Breast epithelium (tissue), 4 donors: Measurements from ENCODE around the gene IMMP2L. TPM values are rescaled to one million over a fixed set of nuclear protein-coding genes. Genes with fewer than 3 reads are reported as not detected.

Experiments used
- DNase-seq, 2 donors: peaks; one replicate each; pipeline ENCODE4 v3.0.0-alpha.2; 2019; ENCODE audit warnings: low spot score in 2 of 2
- H3K27ac ChIP-seq, 2 donors: fragments of 200-600 bp; sonication (generic) in 1 of 2; one replicate each; pipeline ENCODE4 v1.5.1; 2016 to 2019; ENCODE audit warnings: mild to moderate bottlenecking in 1 of 2
- H3K27me3 ChIP-seq, 2 donors: fragments of 200-600 bp; sonication (generic) in 1 of 2; one replicate each; pipeline versions ENCODE4 v1.5.1 to v1.6.0; 2017 to 2019; ENCODE audit warnings: control low read depth in 1 of 2, mild to moderate bottlenecking in 1 of 2
- H3K36me3 ChIP-seq: fragments of 200-600 bp; one replicate; pipeline ENCODE4 v1.5.1; 2019
- H3K4me1 ChIP-seq, 2 donors: fragments of 200-600 bp; sonication (generic); one replicate each; pipeline ENCODE4 v1.5.1; 2016 to 2019; ENCODE audit warnings: control low read depth in 1 of 2
- H3K4me3 ChIP-seq, 3 donors: fragments of 200-600 bp; sonication (generic); 1 replicate in 2 of 3; 2 replicates in 1 of 3; pipeline ENCODE4 v1.5.1; 2016 to 2019; ENCODE audit warnings: mild to moderate bottlenecking in 3 of 3, moderate library complexity in 2 of 3
- H3K9me3 ChIP-seq, 2 donors: fragments of 200-600 bp; sonication (generic) in 1 of 2; one replicate each; pipeline ENCODE4 v1.5.1; 2016 to 2019; ENCODE audit warnings: control low read depth in 1 of 2
- POLR2A ChIP-seq: fragments of 450-650 bp; IDR thresholded peaks from one replicate; pipeline ENCODE4 v1.6.1; 2016; ENCODE audit warnings: antibody characterized with exemption, mild to moderate bottlenecking, moderate library complexity
- POLR2AphosphoS5 ChIP-seq, 3 donors: sonication (generic); formaldehyde crosslinking; IDR thresholded peaks; one replicate each; pipeline ENCODE4 v1.6.1; 2017; ENCODE audit warnings: antibody characterized with exemption in 3 of 3
- intact Hi-C: fragments of 100-400 bp; cut with DNase I; formaldehyde crosslinking; loops from one replicate; pipeline ENCODE4 v1.15.1; 2023; ENCODE audit warnings: low total_unique reads
- total RNA-seq, 3 donors: library from RNA; depleted of rRNA; stranded (reverse); fragments of >200 nt; gene quantifications; one replicate each; pipeline ENCODE4 v1.1.0, GENCODE V29; 2016
- TF ChIP-seq, protein P1 (sequence below), 3 donors: fragments of 450-650 bp; IDR thresholded peaks; one replicate each; pipeline ENCODE4 v1.5.1; 2016 to 2017; ENCODE audit warnings: antibody characterized with exemption in 3 of 3, mild to moderate bottlenecking in 3 of 3, moderate library complexity in 3 of 3

The IMMP2L gene
- total RNA-seq, 3 donors from 2014 or later, result 19.8 to 39.7 (median 30.8) TPM

DNA sequence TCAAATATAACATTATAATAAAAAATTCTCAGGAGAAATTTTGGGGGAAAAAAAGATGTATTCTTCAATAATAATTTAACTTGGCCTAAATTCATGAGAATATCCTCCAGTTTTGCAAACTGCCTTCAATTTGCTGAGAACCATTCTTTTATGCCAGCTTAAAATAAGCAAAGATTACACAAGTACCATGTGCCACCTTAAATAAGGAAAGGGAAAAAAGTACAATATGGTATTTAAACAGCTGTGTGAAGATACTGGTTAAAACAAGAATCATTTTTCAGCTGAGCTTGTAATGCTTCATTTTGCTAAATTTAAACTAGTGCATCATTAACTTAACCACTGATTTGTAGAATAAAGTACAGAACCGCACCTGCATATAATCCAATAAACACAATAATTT, 253.6 kb downstream of the IMMP2L start:
- Histone ChIP-seq H3K4me1 (no peaks in the 10 kb centered on the region), H3K36me3 (no peaks in the 10 kb centered on the region), H3K9me3 (no peaks in the 10 kb centered on the region), H3K27me3 (no peaks in the 10 kb centered on the region), H3K4me3 (no peak overlapping the region), H3K27ac (no peak overlapping the region)
- intact Hi-C loops, result no loop called here
- no peak for TF ChIP-seq POLR2AphosphoS5 (IDR thresholded peaks at IDR 0.05)
- TF ChIP-seq, protein P1, sequence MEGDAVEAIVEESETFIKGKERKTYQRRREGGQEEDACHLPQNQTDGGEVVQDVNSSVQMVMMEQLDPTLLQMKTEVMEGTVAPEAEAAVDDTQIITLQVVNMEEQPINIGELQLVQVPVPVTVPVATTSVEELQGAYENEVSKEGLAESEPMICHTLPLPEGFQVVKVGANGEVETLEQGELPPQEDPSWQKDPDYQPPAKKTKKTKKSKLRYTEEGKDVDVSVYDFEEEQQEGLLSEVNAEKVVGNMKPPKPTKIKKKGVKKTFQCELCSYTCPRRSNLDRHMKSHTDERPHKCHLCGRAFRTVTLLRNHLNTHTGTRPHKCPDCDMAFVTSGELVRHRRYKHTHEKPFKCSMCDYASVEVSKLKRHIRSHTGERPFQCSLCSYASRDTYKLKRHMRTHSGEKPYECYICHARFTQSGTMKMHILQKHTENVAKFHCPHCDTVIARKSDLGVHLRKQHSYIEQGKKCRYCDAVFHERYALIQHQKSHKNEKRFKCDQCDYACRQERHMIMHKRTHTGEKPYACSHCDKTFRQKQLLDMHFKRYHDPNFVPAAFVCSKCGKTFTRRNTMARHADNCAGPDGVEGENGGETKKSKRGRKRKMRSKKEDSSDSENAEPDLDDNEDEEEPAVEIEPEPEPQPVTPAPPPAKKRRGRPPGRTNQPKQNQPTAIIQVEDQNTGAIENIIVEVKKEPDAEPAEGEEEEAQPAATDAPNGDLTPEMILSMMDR (IDR thresholded peaks at IDR 0.05), result no peak
- no peak for TF ChIP-seq POLR2A
- DNase-seq, result no peak

DNA sequence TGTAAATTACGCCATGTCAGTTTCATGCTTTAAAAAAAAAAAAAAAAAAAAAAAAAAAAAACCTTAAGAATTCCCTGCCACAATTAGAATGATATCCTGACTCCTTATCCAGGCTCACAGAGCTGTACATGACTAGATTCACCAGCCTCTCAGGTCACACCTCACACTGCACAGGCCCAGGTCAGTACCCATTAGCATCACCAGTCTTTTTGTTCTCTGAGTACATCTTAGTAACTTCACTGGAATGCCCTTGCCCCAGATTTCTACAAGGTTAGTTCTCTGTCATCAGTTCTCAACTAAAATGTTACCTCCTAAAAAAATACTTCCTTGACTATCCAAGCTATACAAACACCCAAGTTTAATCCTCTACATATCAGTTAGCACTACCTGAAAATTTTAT, 260.4 kb downstream of the IMMP2L start:
- Histone ChIP-seq H3K36me3 (no peaks in the 10 kb centered on the region), H3K27me3 (no peaks in the 10 kb centered on the region), H3K9me3 (peaks cover 0 to 6% of the 10 kb centered on the region in 2 donors), H3K4me1 (no peaks in the 10 kb centered on the region), H3K4me3 (no peak overlapping the region), H3K27ac (no peak overlapping the region)
- intact Hi-C loops, result no loop called here
- DNase-seq, result no peak
- TF ChIP-seq, protein P1 (IDR thresholded peaks at IDR 0.05), result no peak
- TF ChIP-seq POLR2A, result no peak
- TF ChIP-seq POLR2AphosphoS5 (IDR thresholded peaks at IDR 0.05), result no peak

DNA sequence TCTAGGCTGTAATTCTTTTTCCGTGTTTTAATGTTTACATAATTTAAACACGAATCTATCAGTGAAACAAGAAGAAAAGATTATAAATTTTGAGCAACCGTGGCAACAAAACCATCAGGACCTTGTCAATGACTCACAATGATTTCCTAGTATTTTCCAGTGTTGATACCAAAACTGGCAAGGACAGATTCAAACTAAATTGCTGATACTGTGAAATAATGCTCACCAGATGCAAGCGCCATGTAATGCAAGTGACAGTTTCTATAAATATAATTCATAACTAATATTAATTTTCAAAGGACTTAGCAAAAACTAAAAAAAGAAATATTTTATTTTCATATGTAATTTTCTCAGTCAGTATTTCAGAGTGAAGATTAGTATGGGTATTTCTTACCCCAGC, 267.8 kb downstream of the IMMP2L start:
- H3K36me3 ChIP-seq, result no peaks in the 10 kb centered on the region
- no peaks in the 10 kb centered on the region for H3K27me3 ChIP-seq
- TF ChIP-seq POLR2AphosphoS5 (IDR thresholded peaks at IDR 0.05), result no peak
- TF ChIP-seq, protein P1 (IDR thresholded peaks at IDR 0.05), result no peak
- TF ChIP-seq POLR2A, result no peak
- no peak overlapping the region for H3K4me3 ChIP-seq
- no peak for DNase-seq
- H3K4me1 ChIP-seq, result no peaks in the 10 kb centered on the region
- no peaks in the 10 kb centered on the region for H3K9me3 ChIP-seq
- intact Hi-C loops, result no loop called here
- H3K27ac ChIP-seq, result no peak overlapping the region

DNA sequence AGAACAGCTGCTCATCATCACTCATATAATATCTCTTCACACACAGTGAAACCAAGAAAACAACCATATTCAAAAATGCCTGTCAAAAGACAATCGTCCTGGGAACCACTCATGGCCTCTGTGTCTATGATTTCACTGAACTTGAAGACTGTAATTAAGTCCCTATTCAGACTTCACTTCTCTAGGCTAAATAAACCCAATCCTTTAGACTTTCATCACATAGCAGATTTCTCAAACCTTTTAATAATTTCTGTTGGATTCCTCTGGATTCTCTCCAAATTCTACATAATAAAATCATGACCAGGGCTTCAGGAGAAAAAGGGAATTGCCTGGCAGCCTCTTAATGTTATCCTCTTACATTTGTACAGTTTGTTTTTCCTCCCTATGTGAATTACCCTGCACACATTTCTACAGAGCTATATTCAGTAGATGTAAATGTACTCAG, 270.2 kb downstream of the IMMP2L start:
- Histone ChIP-seq H3K27ac (no peak overlapping the region), H3K4me3 (no peak overlapping the region), H3K36me3 (no peaks in the 10 kb centered on the region), H3K9me3 (no peaks in the 10 kb centered on the region), H3K4me1 (no peaks in the 10 kb centered on the region), H3K27me3 (no peaks in the 10 kb centered on the region)
- intact Hi-C loops, result no loop called here
- TF ChIP-seq, protein P1 (IDR thresholded peaks at IDR 0.05), result no peak
- TF ChIP-seq POLR2AphosphoS5 (IDR thresholded peaks at IDR 0.05) (no peak), POLR2A (no peak)
- DNase-seq, result no peak

DNA sequence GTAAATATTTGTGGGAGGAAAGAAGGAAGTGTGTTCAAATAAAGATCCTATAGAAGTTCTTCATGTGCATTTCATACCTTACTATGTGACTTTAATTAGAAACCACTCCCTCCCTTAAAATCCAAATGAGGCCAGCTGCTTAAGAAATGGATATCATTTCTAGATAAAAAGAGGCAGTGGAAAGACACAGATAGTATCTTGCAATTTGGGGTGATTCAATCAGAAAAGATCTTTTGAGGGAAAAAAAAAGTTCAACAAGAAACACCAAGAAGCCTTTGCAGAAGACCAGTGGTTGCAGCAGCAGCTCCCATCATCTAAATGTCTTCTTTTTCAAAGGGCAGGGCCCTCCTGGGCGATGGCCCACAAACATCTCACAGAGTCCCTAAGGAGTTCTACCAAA, 271.3 kb downstream of the IMMP2L start:
- Histone ChIP-seq H3K9me3 (no peaks in the 10 kb centered on the region), H3K4me3 (no peak overlapping the region), H3K27me3 (no peaks in the 10 kb centered on the region), H3K36me3 (no peaks in the 10 kb centered on the region), H3K27ac (no peak overlapping the region), H3K4me1 (no peaks in the 10 kb centered on the region)
- no peak for DNase-seq
- intact Hi-C loops, result no loop called here
- TF ChIP-seq, protein P1 (IDR thresholded peaks at IDR 0.05), result no peak
- TF ChIP-seq POLR2A (no peak), POLR2AphosphoS5 (IDR thresholded peaks at IDR 0.05) (no peak)
